Endothelial cell of umbilical vein (primary cell): ENCODE results near the gene PHAX. TPM values are rescaled to one million over a fixed set of nuclear protein-coding genes. Genes with fewer than 3 reads are reported as not detected.

Experiments used
- BruUV-seq: library from RNA; stranded (reverse); fragments of 400-500 nt; replicated peaks from 2 replicates; lab custom pipeline; 2021; lab: Mats Ljungman, UMichigan
- CTCF ChIA-PET: fragments of 300-600, 350-600 bp; sonication (Branson Sonifier 250); formaldehyde crosslinking; loops from one replicate; lab custom pipeline; 2021; ENCODE audit warnings: antibody characterized with exemption, inconsistent platforms; lab: Charles Lee
- POLR2A ChIA-PET: fragments of 300-600, 350-600 bp; sonication (Branson Sonifier 250); formaldehyde crosslinking; loops from one replicate; lab custom pipeline; 2021; ENCODE audit warnings: antibody characterized with exemption, inconsistent platforms; lab: Charles Lee
- DNase-seq: peaks from one replicate; pipeline ENCODE4 v3.0.0-alpha.2; 2011; ENCODE audit warnings: low read depth, low spot score
- FAIRE-seq: peaks from 2 replicates; lab custom pipeline; 2011; peaks lifted over from hg19 to GRCh38; lab: Jason Lieb, UNC
- H2AFZ ChIP-seq: 2 replicates; pipeline ENCODE4 v1.6.0; 2012; ENCODE audit warnings: low read depth, low read length, control low read depth, inconsistent platforms
- H3K27ac ChIP-seq: 2 replicates; pipeline ENCODE4 v1.5.1; 2011; ENCODE audit warnings: low read depth, mild to moderate bottlenecking, control low read depth, low read length, moderate library complexity; ENCODE audit not compliant: insufficient read depth
- H3K27me3 ChIP-seq, 2 experiments: 2 replicates each; pipeline versions ENCODE4 v1.6.0 to v1.6.1; 2011; ENCODE audit warnings: low read length in 2 of 2, mixed read lengths in 1 of 2; ENCODE audit not compliant: control insufficient read depth in 2 of 2, insufficient read depth in 2 of 2
- H3K36me3 ChIP-seq, 2 experiments: 2 replicates in 1 of 2; 3 replicates in 1 of 2; pipeline ENCODE4 v1.5.1; 2011; ENCODE audit warnings: low read length in 2 of 2, mild to moderate bottlenecking in 1 of 2, moderate library complexity in 1 of 2; ENCODE audit not compliant: control insufficient read depth in 2 of 2, insufficient read depth in 2 of 2; ENCODE audit errors: extremely low read depth in 1 of 2
- H3K4me1 ChIP-seq: 3 replicates; pipeline ENCODE4 v1.5.1; 2011; ENCODE audit warnings: mild to moderate bottlenecking, low read length; ENCODE audit not compliant: control insufficient read depth, insufficient read depth; ENCODE audit errors: extremely low read depth
- H3K4me2 ChIP-seq: 2 replicates; pipeline ENCODE4 v1.6.1; 2011; ENCODE audit warnings: low read length, control low read depth, mixed read lengths; ENCODE audit not compliant: insufficient read depth
- H3K4me3 ChIP-seq, 3 experiments: fragments of 200-600 bp in 1 of 3; sonication (generic), shearing (Covaris generic) in 1 of 3; replicated peaks in 1 of 3; 2 replicates each; pipeline ENCODE4 v1.5.1; 2011 to 2016; ENCODE audit warnings: control low read depth in 3 of 3, low read length in 3 of 3, mild to moderate bottlenecking in 2 of 3, inconsistent platforms in 1 of 3, low read depth in 1 of 3, moderate library complexity in 1 of 3; ENCODE audit not compliant: insufficient read depth in 1 of 3
- H3K79me2 ChIP-seq: 2 replicates; pipeline ENCODE4 v1.6.0; 2012; ENCODE audit warnings: low read length, inconsistent platforms; ENCODE audit not compliant: control insufficient read depth, insufficient read depth
- H3K9ac ChIP-seq: replicated peaks from 2 replicates; pipeline ENCODE3; 2011; ENCODE audit warnings: low read length, control low read depth; ENCODE audit not compliant: insufficient read depth; ENCODE audit errors: extremely low read depth
- H3K9me1 ChIP-seq: replicated peaks from 3 replicates; pipeline ENCODE4 v1.6.0; 2011; ENCODE audit warnings: mild to moderate bottlenecking, low read length; ENCODE audit not compliant: control insufficient read depth, insufficient read depth; ENCODE audit errors: extremely low read depth
- H3K9me3 ChIP-seq: replicated peaks from 2 replicates; pipeline ENCODE4 v1.5.1; 2012; ENCODE audit warnings: low read length, inconsistent platforms; ENCODE audit not compliant: control insufficient read depth, insufficient read depth
- H4K20me1 ChIP-seq: replicated peaks from 2 replicates; pipeline ENCODE3; 2011; ENCODE audit warnings: mild to moderate bottlenecking, low read length; ENCODE audit not compliant: control insufficient read depth, insufficient read depth; ENCODE audit errors: extremely low read depth
- CTCF ChIP-seq, 2 donors: IDR thresholded peaks; 1 replicate in 1 of 2; 2 replicates in 1 of 2; pipeline ENCODE4 v1.5.1; 2011; ENCODE audit warnings: low read length in 2 of 2, mild to moderate bottlenecking in 2 of 2, moderate library complexity in 2 of 2, control low read depth in 1 of 2, inconsistent platforms in 1 of 2, low read depth in 1 of 2; ENCODE audit not compliant: insufficient read depth in 1 of 2; ENCODE audit errors: extremely low read depth in 1 of 2
- EZH2 ChIP-seq: IDR thresholded peaks from 2 replicates; pipeline ENCODE4 v1.6.1; 2012; ENCODE audit warnings: borderline replicate concordance, low read depth, mild to moderate bottlenecking, moderate library complexity, low read length, inconsistent platforms; ENCODE audit not compliant: severe bottlenecking
- FOS ChIP-seq: IDR thresholded peaks from 2 replicates; pipeline ENCODE4 v1.6.1; 2011; ENCODE audit warnings: mild to moderate bottlenecking, low read length, moderate library complexity, borderline replicate concordance; ENCODE audit not compliant: insufficient read depth
- GATA2 ChIP-seq: IDR thresholded peaks from 2 replicates; pipeline ENCODE4 v1.7.0; 2011; ENCODE audit warnings: low read depth, mild to moderate bottlenecking, moderate library complexity, mixed read lengths, low read length; ENCODE audit not compliant: insufficient read length, insufficient read depth
- MAX ChIP-seq: IDR thresholded peaks from 2 replicates; pipeline ENCODE4 v1.6.1; 2011; ENCODE audit not compliant: insufficient read depth, insufficient read length
- MYC ChIP-seq: IDR thresholded peaks from one replicate; pipeline ENCODE4 v1.6.1; 2011; ENCODE audit warnings: mild to moderate bottlenecking, low read depth, low read length
- POLR2A ChIP-seq: IDR thresholded peaks from 2 replicates; pipeline ENCODE4 v1.6.1; 2012; ENCODE audit warnings: low read depth, mild to moderate bottlenecking, control low read depth, low read length
- dilution Hi-C: fragments of 300-500 bp; cut with MboI; formaldehyde crosslinking; loops from one replicate; pipeline ENCODE4 v1.15.0; 2019; ENCODE audit warnings: low sequenced_read_pairs; ENCODE audit not compliant: extremely low pct_ligation_motif_present
- intact Hi-C: fragments of 100-400 bp; cut with micrococcal nuclease; formaldehyde crosslinking; loops from one replicate; pipeline ENCODE4 v1.10.0; 2022
- polyA plus RNA-seq, 4 experiments: library from polyadenylated mRNA; depleted of rRNA in 3 of 4; stranded (reverse) in 3 of 4; unstranded in 1 of 4; fragments of >200 nt; gene quantifications; 2 replicates each; pipeline versions ENCODE4 v1.2.1 to v1.2.3, GENCODE V29; 2011 to 2012; ENCODE audit warnings: missing spikeins in 1 of 4
- total RNA-seq: library from RNA; stranded (reverse); gene quantifications from 2 replicates; pipeline ENCODE4 v1.2.3, GENCODE V29; 2021

PHAX gene
- total and polyA plus RNA-seq, 2 donors (not counting 3 experiments of a cell fraction or from before 2014, with no cell fraction given) = 33.0 to 51.2 TPM

GRCh38 chr5:126651013-126651577, 50.3 kb downstream of the PHAX start:
- dilution Hi-C loops (no loop called here), intact Hi-C loops (no loop called here)
- Histone ChIP-seq H3K4me3 (no peak overlapping the region), H3K9me1 (no peaks in the 10 kb centered on the region), H3K36me3 (no peaks in the 10 kb centered on the region), H3K4me2 (no peak overlapping the region), H3K9ac (no peak overlapping the region), H3K9me3 (no peaks in the 10 kb centered on the region), H3K27ac (no peak overlapping the region), H3K4me1 (no peaks in the 10 kb centered on the region), H2AFZ (no peak overlapping the region), H3K79me2 (no peaks in the 10 kb centered on the region), H4K20me1 (no peaks in the 10 kb centered on the region), H3K27me3 (no peaks in the 10 kb centered on the region)
- CTCF ChIA-PET = interaction anchor here (0.7 to 1.3 kb wide), 2 partner anchors 130 to 841 kb away, joined by 3 read pairs; no protein-coding TSS in a partner anchor
- no peak for FAIRE-seq
- no peak for TF ChIP-seq EZH2
- no peak for TF ChIP-seq GATA2
- no peak for TF ChIP-seq POLR2A
- no peak for TF ChIP-seq FOS
- TF ChIP-seq MAX = no peak
- no TSS peak for BruUV-seq
- POLR2A ChIA-PET = interaction anchor here (0.7 kb wide), 1 partner anchor 17 kb away, joined by 4 read pairs; no protein-coding TSS in a partner anchor
- no peak for DNase-seq

DNA sequence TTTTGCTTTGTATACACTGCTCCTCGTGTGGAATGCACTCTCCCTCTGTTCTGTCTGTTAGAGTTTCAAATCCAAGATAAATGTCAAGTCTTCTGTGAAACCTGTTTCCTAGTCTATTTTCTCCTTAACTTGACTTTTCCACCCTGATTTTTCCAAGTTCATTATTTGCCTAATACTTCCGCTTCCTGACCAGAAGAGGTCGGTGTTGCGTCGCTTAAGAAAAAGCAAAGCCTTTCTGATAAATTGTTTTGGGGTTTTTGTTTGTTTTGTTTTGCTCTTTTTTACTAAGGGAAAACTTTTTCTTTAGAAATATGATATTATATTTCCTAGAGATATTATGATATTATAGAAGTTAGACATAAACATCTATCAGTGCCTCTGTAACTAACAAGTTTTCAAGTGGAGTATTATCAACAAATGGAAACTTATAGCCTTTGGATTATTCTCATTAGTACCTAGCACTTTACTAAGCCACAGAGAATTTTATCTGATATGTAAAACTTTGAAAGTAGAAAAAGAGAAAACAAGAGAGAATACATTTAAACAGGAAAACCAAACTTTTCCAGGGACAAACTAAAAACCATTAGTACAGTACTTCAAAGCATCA, 55.8 kb downstream of the PHAX start:
- no peaks in the 10 kb centered on the region for H3K4me1 ChIP-seq
- H2AFZ ChIP-seq = no peak overlapping the region
- no peaks in the 10 kb centered on the region for H4K20me1 ChIP-seq
- no peaks in the 10 kb centered on the region for H3K27me3 ChIP-seq
- dilution Hi-C loops (no loop called here), intact Hi-C loops (loop anchor here (1.0 to 5.0 kb wide), 6 partner anchors 124 to 836 kb away; no protein-coding TSS in a partner anchor)
- CTCF ChIA-PET = interaction anchor here (1.0 to 3.8 kb wide), 9 partner anchors 18 to 836 kb away, joined by 3 to 27 read pairs (median 6); no protein-coding TSS in a partner anchor
- H3K9ac ChIP-seq = no peak overlapping the region
- H3K9me1 ChIP-seq = no peaks in the 10 kb centered on the region
- no peak overlapping the region for H3K4me3 ChIP-seq
- no peaks in the 10 kb centered on the region for H3K9me3 ChIP-seq
- H3K79me2 ChIP-seq = no peaks in the 10 kb centered on the region
- no peaks in the 10 kb centered on the region for H3K36me3 ChIP-seq
- POLR2A ChIA-PET = no interaction called here
- H3K4me2 ChIP-seq = no peak overlapping the region
- DNase-seq = peak; percentile 47
- no peak overlapping the region for H3K27ac ChIP-seq
- no peak for TF ChIP-seq MYC
- TF ChIP-seq CTCF (IDR thresholded peaks at IDR 0.05; ENCODE audit: extremely low read depth in 1 of 2, insufficient read depth in 1 of 2, low read depth in 1 of 2, low read length in 2 of 2) = peak; percentile 61 to 62
- FAIRE-seq = peak; percentile 82
- BruUV-seq = no TSS peak
